GM12892 (cell line): ENCODE results near the gene MAEL.

Experiments
- POLR2A ChIP-seq: IDR thresholded peaks from 2 replicates; pipeline ENCODE4 v1.6.1; 2011; ENCODE audit warnings: low read depth, low read length, control low read depth
- POLR2AphosphoS5 ChIP-seq: IDR thresholded peaks from 2 replicates; pipeline ENCODE4 v1.6.1; 2011; ENCODE audit warnings: low read depth, low read length, control low read depth
- TAF1 ChIP-seq: IDR thresholded peaks from 2 replicates; pipeline ENCODE4 v1.6.1; 2011; ENCODE audit warnings: low read depth, mild to moderate bottlenecking, control low read depth, low read length, borderline replicate concordance

- no peak for TF ChIP-seq POLR2A
- no peak for TF ChIP-seq POLR2AphosphoS5
- TF ChIP-seq TAF1 = no peak
These were observed 22.6 kb downstream of the MAEL start for GRCh38 chr1:167011560-167012191.
